Calu3 (cell line): ENCODE data around the gene PDZD7. TPM values are rescaled to one million over a fixed set of nuclear protein-coding genes. Genes with fewer than 3 reads are reported as not detected.

Source experiments
- BruUV-seq: library from RNA; stranded (reverse); fragments of 400-500 nt; replicated peaks from 2 replicates; lab custom pipeline; 2021; lab: Mats Ljungman, UMichigan
- CTCF ChIA-PET: fragments of 300-600 bp; sonication (Branson Sonifier 250); formaldehyde crosslinking; loops from one replicate; lab custom pipeline; 2022; ENCODE audit warnings: antibody characterized with exemption; lab: Charles Lee
- DNase-seq: peaks from one replicate; pipeline ENCODE4 v3.0.0; 2022
- H3K27ac Mint-ChIP-seq: one replicate; pipeline ENCODE4 v1.8.0; 2022; ENCODE audit warnings: mixed read lengths; ENCODE audit not compliant: unreplicated experiment
- H3K27me3 Mint-ChIP-seq: one replicate; pipeline ENCODE4 v1.8.0; 2022; ENCODE audit warnings: mixed read lengths; ENCODE audit not compliant: unreplicated experiment
- H3K36me3 Mint-ChIP-seq: one replicate; pipeline ENCODE4 v1.8.0; 2022; ENCODE audit warnings: mild to moderate bottlenecking, moderate library complexity, mixed read lengths; ENCODE audit not compliant: insufficient read depth, unreplicated experiment
- H3K4me1 Mint-ChIP-seq: one replicate; pipeline ENCODE4 v1.8.0; 2022; ENCODE audit warnings: mild to moderate bottlenecking, low read depth, mixed read lengths; ENCODE audit not compliant: unreplicated experiment
- H3K4me3 Mint-ChIP-seq: one replicate; pipeline ENCODE4 v1.8.0; 2022; ENCODE audit warnings: mild to moderate bottlenecking, low read depth, moderate library complexity, mixed read lengths; ENCODE audit not compliant: unreplicated experiment
- H3K9me3 Mint-ChIP-seq: one replicate; pipeline ENCODE4 v1.8.0; 2022; ENCODE audit warnings: low read depth, mixed read lengths; ENCODE audit not compliant: unreplicated experiment
- CTCF ChIP-seq: fragments of 200-600 bp; IDR thresholded peaks from one replicate; pipeline ENCODE4 v1.8.0; 2022; ENCODE audit warnings: antibody characterized with exemption; ENCODE audit not compliant: unreplicated experiment
- intact Hi-C: fragments of 100-400 bp; cut with micrococcal nuclease; formaldehyde crosslinking; loops from one replicate; pipeline ENCODE4 v1.10.0; 2022; ENCODE audit not compliant: unreplicated experiment
- total RNA-seq: library from RNA; stranded (reverse); gene quantifications from 2 replicates; pipeline ENCODE4 v1.2.3, GENCODE V29; 2022

PDZD7 gene
- total RNA-seq, 1 experiment from 2014 or later: 1.3 TPM

GRCh38 chr10:100966887-100967286 is 64.0 kb downstream of the PDZD7 start:
- no peaks in the 10 kb centered on the region for H3K27me3 Mint-ChIP-seq
- no peak overlapping the region for H3K27ac Mint-ChIP-seq
- CTCF ChIA-PET: interaction anchor here (0.5 to 1.5 kb wide), 2 partner anchors 9 to 48 kb away, joined by 3 to 4 read pairs; no protein-coding TSS in a partner anchor
- no TSS peak for BruUV-seq
- TF ChIP-seq CTCF: no peak
- H3K4me1 Mint-ChIP-seq: peaks cover 16% of the 10 kb centered on the region
- H3K4me3 Mint-ChIP-seq: no peak overlapping the region
- intact Hi-C loops: loop anchor here (5.0 kb wide), 1 partner anchor 45 kb away; no protein-coding TSS in a partner anchor
- H3K9me3 Mint-ChIP-seq: no peaks in the 10 kb centered on the region
- H3K36me3 Mint-ChIP-seq: peaks cover 24% of the 10 kb centered on the region
- no peak for DNase-seq

- no peaks in the 10 kb centered on the region for H3K9me3 Mint-ChIP-seq
- intact Hi-C loops: loop anchor here (5.0 kb wide), 1 partner anchor 46 kb away; no protein-coding TSS in a partner anchor
- no peaks in the 10 kb centered on the region for H3K27me3 Mint-ChIP-seq
- no peak for TF ChIP-seq CTCF
- peaks cover 6% of the 10 kb centered on the region for H3K4me1 Mint-ChIP-seq
- CTCF ChIA-PET: no interaction called here
- no peak overlapping the region for H3K27ac Mint-ChIP-seq
- BruUV-seq: no TSS peak
- no peak for DNase-seq
- H3K4me3 Mint-ChIP-seq: no peak overlapping the region
- H3K36me3 Mint-ChIP-seq: peaks cover 21% of the 10 kb centered on the region
Measured at GRCh38 chr10:100965820-100966219, 65.1 kb downstream of the PDZD7 start.

- TF ChIP-seq CTCF: no peak
- no peaks in the 10 kb centered on the region for H3K4me1 Mint-ChIP-seq
- BruUV-seq: no TSS peak
Measured at GRCh38 chr10:100963826-100964225, 67.1 kb downstream of the PDZD7 start.

GRCh38 chr10:100962351-100963080 is 68.4 kb downstream of the PDZD7 start:
- no peak overlapping the region for H3K4me3 Mint-ChIP-seq
- DNase-seq: no peak
- no peaks in the 10 kb centered on the region for H3K27me3 Mint-ChIP-seq
- no peak overlapping the region for H3K27ac Mint-ChIP-seq
- no peaks in the 10 kb centered on the region for H3K9me3 Mint-ChIP-seq
- intact Hi-C loops: no loop called here
- no peaks in the 10 kb centered on the region for H3K4me1 Mint-ChIP-seq
- BruUV-seq: no TSS peak
- CTCF ChIA-PET: no interaction called here
- peaks cover 7% of the 10 kb centered on the region for H3K36me3 Mint-ChIP-seq
- no peak for TF ChIP-seq CTCF

More at GRCh38 chr10:100963826-100964225, 67.1 kb downstream of the PDZD7 start:
- H3K4me3 Mint-ChIP-seq: no peak overlapping the region
- no peaks in the 10 kb centered on the region for H3K9me3 Mint-ChIP-seq
- H3K36me3 Mint-ChIP-seq: peaks cover 9% of the 10 kb centered on the region
- no peak overlapping the region for H3K27ac Mint-ChIP-seq
- no peaks in the 10 kb centered on the region for H3K27me3 Mint-ChIP-seq
- intact Hi-C loops: no loop called here
- DNase-seq: no peak
- CTCF ChIA-PET: no interaction called here
